Endothelial cell of umbilical vein (primary cell): ENCODE data around the gene GAPDHS. TPM values are rescaled to one million over a fixed set of nuclear protein-coding genes. Genes with fewer than 3 reads are reported as not detected.

ENCODE experiments used
- BruUV-seq: library from RNA; stranded (reverse); fragments of 400-500 nt; replicated peaks from 2 replicates; lab custom pipeline; 2021; lab: Mats Ljungman, UMichigan
- CTCF ChIA-PET: fragments of 300-600, 350-600 bp; sonication (Branson Sonifier 250); formaldehyde crosslinking; loops from one replicate; lab custom pipeline; 2021; ENCODE audit warnings: antibody characterized with exemption, inconsistent platforms; lab: Charles Lee
- POLR2A ChIA-PET: fragments of 300-600, 350-600 bp; sonication (Branson Sonifier 250); formaldehyde crosslinking; loops from one replicate; lab custom pipeline; 2021; ENCODE audit warnings: antibody characterized with exemption, inconsistent platforms; lab: Charles Lee
- DNase-seq: peaks from one replicate; pipeline ENCODE4 v3.0.0-alpha.2; 2011; ENCODE audit warnings: low read depth, low spot score
- FAIRE-seq: peaks from 2 replicates; lab custom pipeline; 2011; peaks lifted over from hg19 to GRCh38; lab: Jason Lieb, UNC
- H2AFZ ChIP-seq: 2 replicates; pipeline ENCODE4 v1.6.0; 2012; ENCODE audit warnings: low read depth, low read length, control low read depth, inconsistent platforms
- H3K27ac ChIP-seq: 2 replicates; pipeline ENCODE4 v1.5.1; 2011; ENCODE audit warnings: low read depth, mild to moderate bottlenecking, control low read depth, low read length, moderate library complexity; ENCODE audit not compliant: insufficient read depth
- H3K27me3 ChIP-seq, 2 experiments: 2 replicates each; pipeline versions ENCODE4 v1.6.0 to v1.6.1; 2011; ENCODE audit warnings: low read length in 2 of 2, mixed read lengths in 1 of 2; ENCODE audit not compliant: control insufficient read depth in 2 of 2, insufficient read depth in 2 of 2
- H3K36me3 ChIP-seq, 2 experiments: 2 replicates in 1 of 2; 3 replicates in 1 of 2; pipeline ENCODE4 v1.5.1; 2011; ENCODE audit warnings: low read length in 2 of 2, mild to moderate bottlenecking in 1 of 2, moderate library complexity in 1 of 2; ENCODE audit not compliant: control insufficient read depth in 2 of 2, insufficient read depth in 2 of 2; ENCODE audit errors: extremely low read depth in 1 of 2
- H3K4me1 ChIP-seq: 3 replicates; pipeline ENCODE4 v1.5.1; 2011; ENCODE audit warnings: mild to moderate bottlenecking, low read length; ENCODE audit not compliant: control insufficient read depth, insufficient read depth; ENCODE audit errors: extremely low read depth
- H3K4me2 ChIP-seq: 2 replicates; pipeline ENCODE4 v1.6.1; 2011; ENCODE audit warnings: low read length, control low read depth, mixed read lengths; ENCODE audit not compliant: insufficient read depth
- H3K4me3 ChIP-seq, 3 experiments: fragments of 200-600 bp in 1 of 3; sonication (generic), shearing (Covaris generic) in 1 of 3; replicated peaks in 1 of 3; 2 replicates each; pipeline ENCODE4 v1.5.1; 2011 to 2016; ENCODE audit warnings: control low read depth in 3 of 3, low read length in 3 of 3, mild to moderate bottlenecking in 2 of 3, inconsistent platforms in 1 of 3, low read depth in 1 of 3, moderate library complexity in 1 of 3; ENCODE audit not compliant: insufficient read depth in 1 of 3
- H3K79me2 ChIP-seq: 2 replicates; pipeline ENCODE4 v1.6.0; 2012; ENCODE audit warnings: low read length, inconsistent platforms; ENCODE audit not compliant: control insufficient read depth, insufficient read depth
- H3K9ac ChIP-seq: replicated peaks from 2 replicates; pipeline ENCODE3; 2011; ENCODE audit warnings: low read length, control low read depth; ENCODE audit not compliant: insufficient read depth; ENCODE audit errors: extremely low read depth
- H3K9me1 ChIP-seq: replicated peaks from 3 replicates; pipeline ENCODE4 v1.6.0; 2011; ENCODE audit warnings: mild to moderate bottlenecking, low read length; ENCODE audit not compliant: control insufficient read depth, insufficient read depth; ENCODE audit errors: extremely low read depth
- H3K9me3 ChIP-seq: replicated peaks from 2 replicates; pipeline ENCODE4 v1.5.1; 2012; ENCODE audit warnings: low read length, inconsistent platforms; ENCODE audit not compliant: control insufficient read depth, insufficient read depth
- H4K20me1 ChIP-seq: replicated peaks from 2 replicates; pipeline ENCODE3; 2011; ENCODE audit warnings: mild to moderate bottlenecking, low read length; ENCODE audit not compliant: control insufficient read depth, insufficient read depth; ENCODE audit errors: extremely low read depth
- EZH2 ChIP-seq: IDR thresholded peaks from 2 replicates; pipeline ENCODE4 v1.6.1; 2012; ENCODE audit warnings: borderline replicate concordance, low read depth, mild to moderate bottlenecking, moderate library complexity, low read length, inconsistent platforms; ENCODE audit not compliant: severe bottlenecking
- FOS ChIP-seq: IDR thresholded peaks from 2 replicates; pipeline ENCODE4 v1.6.1; 2011; ENCODE audit warnings: mild to moderate bottlenecking, low read length, moderate library complexity, borderline replicate concordance; ENCODE audit not compliant: insufficient read depth
- GATA2 ChIP-seq: IDR thresholded peaks from 2 replicates; pipeline ENCODE4 v1.7.0; 2011; ENCODE audit warnings: low read depth, mild to moderate bottlenecking, moderate library complexity, mixed read lengths, low read length; ENCODE audit not compliant: insufficient read length, insufficient read depth
- JUN ChIP-seq: IDR thresholded peaks from 2 replicates; pipeline ENCODE4 v1.6.1; 2011; ENCODE audit warnings: borderline replicate concordance, low read depth; ENCODE audit not compliant: insufficient read length, insufficient read depth
- MAX ChIP-seq: IDR thresholded peaks from 2 replicates; pipeline ENCODE4 v1.6.1; 2011; ENCODE audit not compliant: insufficient read depth, insufficient read length
- MYC ChIP-seq: IDR thresholded peaks from one replicate; pipeline ENCODE4 v1.6.1; 2011; ENCODE audit warnings: mild to moderate bottlenecking, low read depth, low read length
- POLR2A ChIP-seq: IDR thresholded peaks from 2 replicates; pipeline ENCODE4 v1.6.1; 2012; ENCODE audit warnings: low read depth, mild to moderate bottlenecking, control low read depth, low read length
- POLR2AphosphoS5 ChIP-seq: IDR thresholded peaks from 2 replicates; pipeline ENCODE4 v1.6.1; 2012; ENCODE audit warnings: low read depth, mild to moderate bottlenecking, control low read depth, low read length, moderate library complexity; ENCODE audit not compliant: insufficient read depth
- dilution Hi-C: fragments of 300-500 bp; cut with MboI; formaldehyde crosslinking; loops from one replicate; pipeline ENCODE4 v1.15.0; 2019; ENCODE audit warnings: low sequenced_read_pairs; ENCODE audit not compliant: extremely low pct_ligation_motif_present
- intact Hi-C: fragments of 100-400 bp; cut with micrococcal nuclease; formaldehyde crosslinking; loops from one replicate; pipeline ENCODE4 v1.10.0; 2022
- polyA plus RNA-seq, 4 experiments: library from polyadenylated mRNA; depleted of rRNA in 3 of 4; stranded (reverse) in 3 of 4; unstranded in 1 of 4; fragments of >200 nt; gene quantifications; 2 replicates each; pipeline versions ENCODE4 v1.2.1 to v1.2.3, GENCODE V29; 2011 to 2012; ENCODE audit warnings: missing spikeins in 1 of 4
- total RNA-seq: library from RNA; stranded (reverse); gene quantifications from 2 replicates; pipeline ENCODE4 v1.2.3, GENCODE V29; 2021
- TF ChIP-seq, protein P1 (sequence below), 2 donors: IDR thresholded peaks; 1 replicate in 1 of 2; 2 replicates in 1 of 2; pipeline ENCODE4 v1.5.1; 2011; ENCODE audit warnings: low read length in 2 of 2, mild to moderate bottlenecking in 2 of 2, moderate library complexity in 2 of 2, control low read depth in 1 of 2, inconsistent platforms in 1 of 2, low read depth in 1 of 2; ENCODE audit not compliant: insufficient read depth in 1 of 2; ENCODE audit errors: extremely low read depth in 1 of 2

GAPDHS gene
- total and polyA plus RNA-seq, 2 donors (not counting 3 experiments of a cell fraction or from before 2014, with no cell fraction given) = not detected

DNA sequence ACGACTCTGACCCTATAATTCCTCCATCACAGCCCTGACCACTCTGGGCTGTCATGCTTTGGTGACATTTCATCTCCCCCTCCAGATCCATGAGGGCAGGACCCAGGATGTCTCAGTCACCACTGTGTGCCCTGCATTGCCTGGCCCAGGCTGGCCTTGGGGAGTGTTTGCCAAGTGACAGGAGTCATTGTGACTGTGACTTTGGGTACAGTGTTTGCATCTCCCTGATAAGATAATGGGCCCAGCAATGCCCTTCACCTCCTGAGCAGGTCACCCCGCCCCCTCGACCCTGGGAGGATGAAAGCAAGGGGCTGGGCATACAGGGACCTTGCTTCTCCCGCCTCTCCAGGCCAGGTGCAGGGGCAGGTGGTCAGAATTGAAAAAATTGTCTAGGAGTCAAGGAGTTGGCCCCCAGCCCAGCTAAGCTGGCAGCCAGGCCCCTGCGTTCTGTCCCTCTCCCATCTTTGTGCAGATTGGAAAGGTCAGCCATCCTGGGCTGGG lies 36.1 kb downstream of the GAPDHS start:
- Histone ChIP-seq H3K9ac (no peak overlapping the region), H3K9me3 (no peaks in the 10 kb centered on the region), H3K27me3 (no peaks in the 10 kb centered on the region), H3K9me1 (no peaks in the 10 kb centered on the region), H4K20me1 (no peaks in the 10 kb centered on the region), H3K4me3 (no peak overlapping the region), H3K27ac (no peak overlapping the region), H3K36me3 (no peaks in the 10 kb centered on the region), H3K4me1 (no peaks in the 10 kb centered on the region), H3K79me2 (no peaks in the 10 kb centered on the region), H2AFZ (no peak overlapping the region), H3K4me2 (no peak overlapping the region)
- POLR2A ChIA-PET = no interaction called here
- dilution Hi-C loops (no loop called here), intact Hi-C loops (no loop called here)
- BruUV-seq = no TSS peak
- FAIRE-seq (no peak), DNase-seq (no peak)
- no peak for TF ChIP-seq GATA2
- TF ChIP-seq JUN = no peak
- TF ChIP-seq, protein P1, sequence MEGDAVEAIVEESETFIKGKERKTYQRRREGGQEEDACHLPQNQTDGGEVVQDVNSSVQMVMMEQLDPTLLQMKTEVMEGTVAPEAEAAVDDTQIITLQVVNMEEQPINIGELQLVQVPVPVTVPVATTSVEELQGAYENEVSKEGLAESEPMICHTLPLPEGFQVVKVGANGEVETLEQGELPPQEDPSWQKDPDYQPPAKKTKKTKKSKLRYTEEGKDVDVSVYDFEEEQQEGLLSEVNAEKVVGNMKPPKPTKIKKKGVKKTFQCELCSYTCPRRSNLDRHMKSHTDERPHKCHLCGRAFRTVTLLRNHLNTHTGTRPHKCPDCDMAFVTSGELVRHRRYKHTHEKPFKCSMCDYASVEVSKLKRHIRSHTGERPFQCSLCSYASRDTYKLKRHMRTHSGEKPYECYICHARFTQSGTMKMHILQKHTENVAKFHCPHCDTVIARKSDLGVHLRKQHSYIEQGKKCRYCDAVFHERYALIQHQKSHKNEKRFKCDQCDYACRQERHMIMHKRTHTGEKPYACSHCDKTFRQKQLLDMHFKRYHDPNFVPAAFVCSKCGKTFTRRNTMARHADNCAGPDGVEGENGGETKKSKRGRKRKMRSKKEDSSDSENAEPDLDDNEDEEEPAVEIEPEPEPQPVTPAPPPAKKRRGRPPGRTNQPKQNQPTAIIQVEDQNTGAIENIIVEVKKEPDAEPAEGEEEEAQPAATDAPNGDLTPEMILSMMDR (IDR thresholded peaks at IDR 0.05; ENCODE audit: extremely low read depth in 1 of 2, insufficient read depth in 1 of 2, low read depth in 1 of 2, low read length in 2 of 2) = no peak
- TF ChIP-seq POLR2AphosphoS5 = no peak
- no peak for TF ChIP-seq MAX
- no peak for TF ChIP-seq FOS
- TF ChIP-seq POLR2A = no peak
- TF ChIP-seq MYC = no peak
- TF ChIP-seq EZH2 = no peak
- CTCF ChIA-PET = no interaction called here
